ENCODE measurements around the gene DPH7. TPM values are rescaled to one million over a fixed set of nuclear protein-coding genes. Genes with fewer than 3 reads are reported as not detected.
"Not testable (repeated sequence)": the region's sequence is repeated elsewhere in the genome, so short reads cannot be mapped to it uniquely, and the experiment has no call there.

The DPH7 gene
- total RNA-seq = 10 to 100 TPM; 45.0 to 71.0 (median 66.3) TPM
- 41.4 TPM for total RNA-seq (2013)
- total RNA-seq = 27.6 to 76.4 (median 44.8) reads per million in 29 experiments

GRCh38 chr9:137578518-137579258 lies at the start of gene DPH7:
DPH7 (minus strand) TSS chr9:137578925; CDS start chr9:137578777, 148 bp downstream.
- ChIA-PET POLR2A (interaction anchor here in 1 of 2 donors (0.7 kb wide), 1 partner anchor 118 kb away, joined by 6 read pairs; no protein-coding TSS in a partner anchor), CTCF (interaction anchor here in 1 of 2 donors (0.6 to 1.4 kb wide), 4 partner anchors 10 to 38 kb away, joined by 3 to 5 read pairs (median 4); no protein-coding TSS in a partner anchor)
- H3K4me1 ChIP-seq (ENCODE audit: control insufficient read depth in 1 of 2, extremely low read depth in 1 of 2, insufficient read depth in 2 of 2, low read length in 2 of 2) = peaks cover 9 to 32% of the 10 kb centered on the region in 2 experiments
- peak within 1 kb of the TSS; percentile 75 to 79 (median 76) for H3K4me3 Mint-ChIP-seq
- H3K4me1 Mint-ChIP-seq = peaks cover 32 to 40% (median 37%) of the 10 kb centered on the region in 3 donors
- no peaks in the 10 kb centered on the region for H3K27me3 ChIP-seq (replicated peaks in 1 of 2; ENCODE audit: control insufficient read depth in 2 of 2, extremely low read depth in 1 of 2, insufficient read depth in 2 of 2, low read length in 1 of 2)
- ATAC-seq (replicated peaks in 1 of 4) (peak; percentile 97 to 99 (median 98)), DNase-seq (peak; percentile 78 to 99 (median 94))
- peaks cover 6 to 26% of the 10 kb centered on the region in 2 donors for H3K36me3 ChIP-seq (ENCODE audit: control insufficient read depth in 2 of 2, extremely low read depth in 1 of 2, insufficient read depth in 1 of 2, low read length in 1 of 2)
- H3K9me3 ChIP-seq = no peaks in the 10 kb centered on the region
- H3K27me3 Mint-ChIP-seq = no peaks in the 10 kb centered on the region
- H3K27ac ChIP-seq (ENCODE audit: low read length) = no peak within 1 kb of the TSS
- no peaks in the 10 kb centered on the region for H3K9me3 Mint-ChIP-seq
- 4% methylated on average over 82 of the region's 82 CpGs for whole genome bisulfite sequencing (ENCODE audit: insufficient coverage)
- peak within 1 kb of the TSS; percentile 54 to 79 for H3K4me3 ChIP-seq (ENCODE audit: control insufficient read depth in 1 of 2, extremely low read depth in 1 of 2, low read length in 1 of 2)
- peaks cover 23% of the 10 kb centered on the region for H3K36me3 Mint-ChIP-seq
- H3K27ac Mint-ChIP-seq = peak within 1 kb of the TSS; percentile 57 to 74

GRCh38 chr9:137627406-137627805 lies 48.7 kb upstream of the DPH7 start:
- Mint-ChIP-seq H3K4me3 (peak overlapping the region in 1 of 3 donors; percentile 79), H3K4me1 (peaks cover 64 to 71% (median 70%) of the 10 kb centered on the region in 3 donors)
- WGBS (ENCODE audit: insufficient coverage) = no CpG with 5 or more reads among the region's 14 CpGs
- CTCF ChIA-PET; H3K27ac Mint-ChIP-seq; DNase-seq; H3K27me3 Mint-ChIP-seq; H3K9me3 ChIP-seq; ATAC-seq (replicated peaks in 1 of 4); H3K36me3 ChIP-seq (ENCODE audit: control insufficient read depth in 2 of 2, extremely low read depth in 1 of 2, insufficient read depth in 1 of 2, low read length in 1 of 2); POLR2A ChIA-PET; H3K4me3 ChIP-seq (ENCODE audit: control insufficient read depth in 1 of 2, extremely low read depth in 1 of 2, low read length in 1 of 2); H3K27me3 ChIP-seq (replicated peaks in 1 of 2; ENCODE audit: control insufficient read depth in 2 of 2, extremely low read depth in 1 of 2, insufficient read depth in 2 of 2, low read length in 1 of 2); H3K27ac ChIP-seq (ENCODE audit: low read length); H3K9me3 Mint-ChIP-seq; H3K36me3 Mint-ChIP-seq: not testable (repeated sequence)
- H3K4me1 ChIP-seq (ENCODE audit: control insufficient read depth in 1 of 2, extremely low read depth in 1 of 2, insufficient read depth in 2 of 2, low read length in 2 of 2) = peaks cover 24 to 72% of the 10 kb centered on the region in 2 experiments

GRCh38 chr9:137626464-137626863 lies 47.7 kb upstream of the DPH7 start:
- POLR2A ChIA-PET = no interaction called here
- Mint-ChIP-seq H3K27me3 (no peaks in the 10 kb centered on the region), H3K9me3 (no peaks in the 10 kb centered on the region), H3K4me1 (peaks cover 61 to 68% (median 67%) of the 10 kb centered on the region in 3 donors), H3K4me3 (peak overlapping the region in 1 of 3 donors; percentile 44), H3K27ac (peak overlapping the region; percentile 69 to 83), H3K36me3 (peaks cover 3% of the 10 kb centered on the region)
- no peak overlapping the region for H3K27ac ChIP-seq (ENCODE audit: low read length)
- H3K36me3 ChIP-seq (ENCODE audit: control insufficient read depth in 2 of 2, extremely low read depth in 1 of 2, insufficient read depth in 1 of 2, low read length in 1 of 2) = peaks cover 2 to 7% of the 10 kb centered on the region in 2 donors
- CTCF ChIA-PET = no interaction called here
- peaks cover 22 to 73% of the 10 kb centered on the region in 2 experiments for H3K4me1 ChIP-seq (ENCODE audit: control insufficient read depth in 1 of 2, extremely low read depth in 1 of 2, insufficient read depth in 2 of 2, low read length in 2 of 2)
- no peak for DNase-seq
- H3K4me3 ChIP-seq (ENCODE audit: control insufficient read depth in 1 of 2, extremely low read depth in 1 of 2, low read length in 1 of 2) = no peak overlapping the region
- H3K27me3 ChIP-seq (replicated peaks in 1 of 2; ENCODE audit: control insufficient read depth in 2 of 2, extremely low read depth in 1 of 2, insufficient read depth in 2 of 2, low read length in 1 of 2) = no peaks in the 10 kb centered on the region
- H3K9me3 ChIP-seq = no peaks in the 10 kb centered on the region
- no CpG with 5 or more reads among the region's 4 CpGs for WGBS (ENCODE audit: insufficient coverage)
- no peak for ATAC-seq (replicated peaks in 1 of 4)

- 91% methylated on average over 6 of the region's 8 CpGs for WGBS (ENCODE audit: insufficient coverage)
- H3K36me3 Mint-ChIP-seq = not testable (repeated sequence)
Observed at GRCh38 chr9:137622211-137622610, 43.5 kb upstream of the DPH7 start.

GRCh38 chr9:137621131-137621757 lies 42.5 kb upstream of the DPH7 start:
- POLR2A ChIA-PET = interaction anchor here in 1 of 2 donors (0.6 kb wide), 1 partner anchor 320 kb away, joined by 3 read pairs; no protein-coding TSS in a partner anchor
- Histone ChIP-seq H3K4me3 (ENCODE audit: control insufficient read depth in 1 of 2, extremely low read depth in 1 of 2, low read length in 1 of 2) (no peak overlapping the region), H3K36me3 (ENCODE audit: control insufficient read depth in 2 of 2, extremely low read depth in 1 of 2, insufficient read depth in 1 of 2, low read length in 1 of 2) (peaks cover 5 to 7% of the 10 kb centered on the region in 2 donors), H3K9me3 (no peaks in the 10 kb centered on the region), H3K4me1 (ENCODE audit: control insufficient read depth in 1 of 2, extremely low read depth in 1 of 2, insufficient read depth in 2 of 2, low read length in 2 of 2) (peaks cover 27 to 65% of the 10 kb centered on the region in 2 experiments), H3K27me3 (replicated peaks in 1 of 2; ENCODE audit: control insufficient read depth in 2 of 2, extremely low read depth in 1 of 2, insufficient read depth in 2 of 2, low read length in 1 of 2) (no peaks in the 10 kb centered on the region), H3K27ac (ENCODE audit: low read length) (no peak overlapping the region)
- 100% methylated on average over 1 of the region's 6 CpGs for WGBS (ENCODE audit: insufficient coverage)
- Mint-ChIP-seq H3K9me3 (no peaks in the 10 kb centered on the region), H3K4me3 (peak overlapping the region; percentile 44 to 81 (median 56)), H3K27me3 (no peaks in the 10 kb centered on the region), H3K36me3 (peaks cover 3% of the 10 kb centered on the region), H3K27ac (peak overlapping the region; percentile 36 to 55), H3K4me1 (peaks cover 54 to 62% (median 57%) of the 10 kb centered on the region in 3 donors)
- CTCF ChIA-PET = no interaction called here
- DNase-seq (peak in 1 of 35 experiments; percentile 36), ATAC-seq (replicated peaks in 1 of 4) (no peak)

More at GRCh38 chr9:137622211-137622610, 43.5 kb upstream of the DPH7 start:
- H3K27ac ChIP-seq (ENCODE audit: low read length); H3K9me3 Mint-ChIP-seq; POLR2A ChIA-PET; H3K27me3 Mint-ChIP-seq; CTCF ChIA-PET; H3K36me3 ChIP-seq (ENCODE audit: control insufficient read depth in 2 of 2, extremely low read depth in 1 of 2, insufficient read depth in 1 of 2, low read length in 1 of 2); H3K27me3 ChIP-seq (replicated peaks in 1 of 2; ENCODE audit: control insufficient read depth in 2 of 2, extremely low read depth in 1 of 2, insufficient read depth in 2 of 2, low read length in 1 of 2); ATAC-seq (replicated peaks in 1 of 4); H3K4me3 ChIP-seq (ENCODE audit: control insufficient read depth in 1 of 2, extremely low read depth in 1 of 2, low read length in 1 of 2); DNase-seq; H3K9me3 ChIP-seq: not testable (repeated sequence)
- peaks cover 27 to 71% of the 10 kb centered on the region in 2 experiments for H3K4me1 ChIP-seq (ENCODE audit: control insufficient read depth in 1 of 2, extremely low read depth in 1 of 2, insufficient read depth in 2 of 2, low read length in 2 of 2)
- H3K4me3 Mint-ChIP-seq = peak overlapping the region in 2 of 3 donors; percentile 24 to 58
- peak overlapping the region; percentile 34 to 36 for H3K27ac Mint-ChIP-seq
- H3K4me1 Mint-ChIP-seq = peaks cover 57 to 63% (median 62%) of the 10 kb centered on the region in 3 donors

- H3K27ac Mint-ChIP-seq = peak overlapping the region in 1 of 2 donors; percentile 50
- peaks cover 7 to 8% of the 10 kb centered on the region in 2 donors for H3K36me3 ChIP-seq (ENCODE audit: control insufficient read depth in 2 of 2, extremely low read depth in 1 of 2, insufficient read depth in 1 of 2, low read length in 1 of 2)
- peaks cover 3% of the 10 kb centered on the region for H3K36me3 Mint-ChIP-seq
- peaks cover 27 to 60% of the 10 kb centered on the region in 2 experiments for H3K4me1 ChIP-seq (ENCODE audit: control insufficient read depth in 1 of 2, extremely low read depth in 1 of 2, insufficient read depth in 2 of 2, low read length in 2 of 2)
- ChIA-PET CTCF (no interaction called here), POLR2A (interaction anchor here in 1 of 2 donors (0.6 kb wide), 1 partner anchor 319 kb away, joined by 3 read pairs; no protein-coding TSS in a partner anchor)
- H3K4me1 Mint-ChIP-seq = peaks cover 51 to 62% (median 56%) of the 10 kb centered on the region in 3 donors
- H3K4me3 ChIP-seq (ENCODE audit: control insufficient read depth in 1 of 2, extremely low read depth in 1 of 2, low read length in 1 of 2) = no peak overlapping the region
- no peak overlapping the region for H3K27ac ChIP-seq (ENCODE audit: low read length)
- ATAC-seq (replicated peaks in 1 of 4) (no peak), DNase-seq (no peak)
- H3K27me3 Mint-ChIP-seq = no peaks in the 10 kb centered on the region
- 70% methylated on average over 7 of the region's 7 CpGs for WGBS (ENCODE audit: insufficient coverage)
- H3K9me3 ChIP-seq = no peaks in the 10 kb centered on the region
- H3K27me3 ChIP-seq (replicated peaks in 1 of 2; ENCODE audit: control insufficient read depth in 2 of 2, extremely low read depth in 1 of 2, insufficient read depth in 2 of 2, low read length in 1 of 2) = no peaks in the 10 kb centered on the region
- peak overlapping the region; percentile 44 to 81 (median 56) for H3K4me3 Mint-ChIP-seq
- H3K9me3 Mint-ChIP-seq = no peaks in the 10 kb centered on the region
Observed at GRCh38 chr9:137620581-137620980, 41.9 kb upstream of the DPH7 start.

Data from T-cell (primary cell).